ENCODE data around the gene CCDC87.
A peak's percentile ranks its signal among the peaks of the same experiment; 100 is the strongest.
"Not testable (repeated sequence)": the region's sequence is repeated elsewhere in the genome, so short reads cannot be mapped to it uniquely, and the experiment has no call there.

Gene CCDC87, protein sequence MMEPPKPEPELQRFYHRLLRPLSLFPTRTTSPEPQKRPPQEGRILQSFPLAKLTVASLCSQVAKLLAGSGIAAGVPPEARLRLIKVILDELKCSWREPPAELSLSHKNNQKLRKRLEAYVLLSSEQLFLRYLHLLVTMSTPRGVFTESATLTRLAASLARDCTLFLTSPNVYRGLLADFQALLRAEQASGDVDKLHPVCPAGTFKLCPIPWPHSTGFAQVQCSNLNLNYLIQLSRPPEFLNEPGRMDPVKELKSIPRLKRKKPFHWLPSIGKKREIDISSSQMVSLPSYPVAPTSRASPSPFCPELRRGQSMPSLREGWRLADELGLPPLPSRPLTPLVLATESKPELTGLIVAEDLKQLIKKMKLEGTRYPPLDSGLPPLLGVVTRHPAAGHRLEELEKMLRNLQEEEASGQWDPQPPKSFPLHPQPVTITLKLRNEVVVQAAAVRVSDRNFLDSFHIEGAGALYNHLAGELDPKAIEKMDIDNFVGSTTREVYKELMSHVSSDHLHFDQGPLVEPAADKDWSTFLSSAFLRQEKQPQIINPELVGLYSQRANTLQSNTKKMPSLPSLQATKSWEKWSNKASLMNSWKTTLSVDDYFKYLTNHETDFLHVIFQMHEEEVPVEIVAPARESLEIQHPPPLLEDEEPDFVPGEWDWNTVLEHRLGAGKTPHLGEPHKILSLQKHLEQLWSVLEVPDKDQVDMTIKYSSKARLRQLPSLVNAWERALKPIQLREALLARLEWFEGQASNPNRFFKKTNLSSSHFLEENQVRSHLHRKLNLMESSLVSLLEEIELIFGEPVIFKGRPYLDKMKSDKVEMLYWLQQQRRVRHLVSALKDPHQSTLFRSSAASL
- total RNA-seq, result 0 to 0.60 (median 0.10) reads per million in 18 experiments

GRCh38 chr11:66592457-66593302, at the start of gene CCDC87, which contains the start of gene CCS:
Gene CCDC87 (minus strand): TSS chr11:66593063. CDS start chr11:66593015, 48 bp downstream.
Gene CCS (plus strand): TSS chr11:66593185. CDS start chr11:66593262, 77 bp downstream.
- peak; percentile 97 to 98 for DNase-seq

- DNase-seq, result no peak
Measured at GRCh38 chr11:66641834-66642233, 49.0 kb upstream of the CCDC87 start.

DNA sequence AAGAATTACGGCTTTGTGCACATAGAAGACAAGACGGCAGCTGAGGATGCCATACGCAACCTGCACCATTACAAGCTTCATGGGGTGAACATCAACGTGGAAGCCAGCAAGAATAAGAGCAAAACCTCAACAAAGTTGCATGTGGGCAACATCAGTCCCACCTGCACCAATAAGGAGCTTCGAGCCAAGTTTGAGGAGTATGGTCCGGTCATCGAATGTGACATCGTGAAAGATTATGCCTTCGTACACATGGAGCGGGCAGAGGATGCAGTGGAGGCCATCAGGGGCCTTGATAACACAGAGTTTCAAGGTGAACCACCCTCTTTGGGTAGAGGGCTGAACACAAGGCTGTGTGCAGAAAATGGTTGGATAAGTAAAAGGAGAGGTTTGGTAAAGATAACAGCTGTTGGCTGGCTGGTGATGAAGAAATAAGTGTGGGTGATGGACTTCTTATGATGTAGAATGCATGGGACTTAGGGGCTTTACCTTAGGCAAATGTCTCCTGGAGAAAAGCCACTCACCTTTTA, 47.0 kb upstream of the CCDC87 start:
- DNase-seq, result not testable (repeated sequence)

DNA sequence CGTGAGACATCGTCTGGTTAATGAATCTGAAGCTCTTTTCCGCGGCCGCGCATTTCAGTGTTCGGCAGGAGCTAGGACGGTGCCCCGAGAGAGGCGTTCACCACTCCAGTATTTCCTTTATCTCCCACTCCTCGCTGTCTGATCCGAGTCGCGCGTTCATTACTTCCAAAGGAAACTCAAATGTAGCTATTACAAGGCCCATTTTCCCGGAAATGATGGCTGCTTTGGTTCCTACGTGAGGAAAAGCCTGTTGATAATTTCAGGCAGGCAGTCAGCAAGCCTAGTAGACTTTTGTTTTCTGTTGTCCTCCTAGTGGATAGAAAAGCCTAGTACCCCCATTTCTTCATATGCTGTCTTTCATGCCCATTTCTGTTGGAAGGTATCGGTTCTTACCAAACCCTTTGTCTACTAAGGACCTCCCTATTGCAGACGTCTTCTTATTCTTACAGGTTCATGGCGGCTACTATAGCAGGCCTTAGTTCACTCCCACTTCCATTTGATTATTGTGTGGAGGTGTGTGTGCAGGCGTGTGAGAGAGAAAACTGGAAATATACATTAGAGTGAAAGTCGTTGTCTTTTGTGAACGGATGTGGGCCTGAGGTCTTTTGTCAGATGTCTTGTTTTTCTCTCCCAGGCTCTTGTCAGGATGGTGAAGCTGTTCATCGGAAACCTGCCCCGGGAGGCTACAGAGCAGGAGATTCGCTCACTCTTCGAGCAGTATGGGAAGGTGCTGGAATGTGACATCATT, 46.4 kb upstream of the CCDC87 start:
- peak; percentile 24 to 30 for DNase-seq

DNA sequence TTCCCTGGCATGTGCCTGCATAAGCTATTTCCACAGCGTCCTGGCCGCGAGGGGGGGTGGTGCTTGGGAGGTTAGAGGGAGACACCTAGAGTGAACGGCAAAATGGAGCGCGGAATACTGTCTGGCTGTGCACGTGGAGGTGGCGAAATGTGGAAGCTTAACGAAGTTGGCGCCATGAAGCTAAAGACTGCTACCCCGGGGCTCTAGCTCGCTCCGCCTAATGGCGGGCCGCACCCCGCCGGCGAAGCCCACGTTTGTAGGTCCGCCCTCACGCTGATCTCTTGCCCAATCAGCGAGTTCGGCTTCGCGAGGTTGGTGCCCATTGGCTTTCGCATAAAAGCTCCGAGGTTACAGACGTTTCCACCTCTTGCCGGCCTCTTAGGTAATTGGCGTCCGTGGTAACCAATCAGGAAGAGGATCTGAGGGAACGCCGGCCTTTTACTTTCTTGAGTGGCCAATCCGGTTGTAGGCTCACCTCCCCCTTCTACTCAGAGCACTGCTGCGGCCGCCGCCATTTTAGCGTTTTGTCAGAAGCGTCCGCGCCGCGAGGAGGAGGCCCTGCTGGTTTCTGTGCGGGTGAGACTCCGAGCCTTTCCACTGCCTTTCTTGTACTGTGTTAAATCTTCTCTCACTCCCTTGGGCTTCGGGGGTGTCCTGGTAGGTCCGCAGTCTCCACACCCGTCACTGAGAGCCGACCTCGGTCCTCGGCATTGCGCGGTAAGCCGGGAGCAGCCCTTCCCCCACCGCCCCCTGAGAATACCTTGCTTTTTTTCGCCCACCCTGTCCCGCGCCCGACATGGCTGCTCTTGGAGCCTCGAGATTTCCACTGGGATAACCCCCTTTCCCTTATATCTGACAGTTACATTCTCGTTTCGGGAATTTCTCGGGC, 45.6 kb upstream of the CCDC87 start, which contains the start of gene RBM4:
Gene RBM4, plus strand, starts transcription at position 527 of the 889 bp plus-strand sequence. CDS start 1,009 bp downstream, outside the sequence.
- peak; percentile 100 for DNase-seq

DNA sequence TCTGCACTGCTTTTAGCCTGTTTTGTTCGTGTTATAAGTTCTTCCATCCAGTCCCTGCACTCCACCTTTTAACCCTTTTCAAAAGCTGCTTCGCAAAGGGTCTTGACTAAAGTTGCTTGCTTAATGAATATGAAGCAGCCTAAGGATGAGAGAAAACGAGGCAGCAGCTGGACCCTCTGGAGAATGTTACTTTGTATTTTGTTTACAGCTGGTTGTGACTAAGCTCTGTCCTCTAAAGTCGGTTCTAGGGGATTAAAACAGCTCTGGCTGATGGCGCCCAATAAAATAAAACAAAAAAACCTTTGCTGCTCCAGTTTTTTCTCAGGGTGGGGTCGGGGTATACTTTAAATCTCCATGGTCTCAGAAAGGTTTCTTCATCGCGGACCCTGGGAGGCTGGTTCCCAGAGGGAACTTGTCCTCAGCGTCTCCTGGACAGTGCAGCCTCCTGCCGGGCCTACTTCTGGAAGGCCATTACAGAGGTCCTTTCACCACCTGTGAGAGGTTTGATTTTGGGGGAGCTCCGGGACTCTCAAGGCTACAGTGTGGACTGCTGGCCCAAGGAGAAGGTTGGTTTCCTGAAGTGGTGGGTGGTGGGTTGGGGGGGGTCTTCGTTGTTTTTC, 44.8 kb upstream of the CCDC87 start:
- no peak for DNase-seq

- no peak for DNase-seq
Measured at GRCh38 chr11:66636411-66636810, 43.5 kb upstream of the CCDC87 start.

- no peak for DNase-seq
Measured at GRCh38 chr11:66632952-66633351, 40.1 kb upstream of the CCDC87 start.

- DNase-seq, result no peak
Measured at GRCh38 chr11:66631883-66632282, 39.0 kb upstream of the CCDC87 start.

DNA sequence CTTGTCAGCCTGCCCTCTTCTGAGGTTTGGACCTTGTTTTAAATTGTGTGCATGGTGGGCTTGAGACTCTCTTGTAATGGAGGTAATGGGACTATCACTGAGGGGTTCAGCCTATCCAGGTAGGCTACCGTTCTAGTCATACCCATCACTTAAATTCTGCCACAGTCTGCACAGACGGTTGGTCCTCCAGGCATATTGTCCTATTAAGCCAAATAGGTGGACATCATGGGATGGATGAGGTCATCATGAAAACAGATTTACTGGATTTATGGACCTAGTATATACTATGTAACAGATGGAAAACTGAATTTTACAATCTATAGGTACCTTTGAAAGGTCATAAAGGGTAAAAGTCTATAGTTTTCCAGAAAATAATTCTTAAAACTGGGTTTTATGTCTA, 36.5 kb upstream of the CCDC87 start:
- no peak for DNase-seq

GRCh38 chr11:66628061-66628603, 35.3 kb upstream of the CCDC87 start:
- DNase-seq, result no peak

DNA sequence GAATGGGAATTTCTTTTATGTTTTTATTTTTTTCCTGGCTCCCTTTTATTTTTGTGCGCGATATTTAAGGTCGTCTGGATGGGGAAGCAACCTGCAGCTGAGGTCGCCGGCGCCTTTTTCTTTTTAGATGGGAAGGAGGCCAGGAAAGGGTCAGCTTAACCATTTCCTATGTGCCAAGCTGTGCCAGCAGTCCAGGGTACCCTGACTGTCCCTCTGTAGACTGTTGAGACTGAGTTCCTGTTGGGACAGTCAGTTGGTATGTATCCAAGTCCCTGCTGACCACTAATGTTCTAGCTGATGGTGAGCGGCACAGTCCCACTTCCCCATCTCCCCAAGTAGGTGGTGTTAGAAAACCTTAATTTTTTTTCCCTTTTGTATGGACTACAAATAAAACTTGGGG, 34.1 kb upstream of the CCDC87 start:
- no peak for DNase-seq

GRCh38 chr11:66626382-66626781, 33.5 kb upstream of the CCDC87 start:
- DNase-seq, result no peak

GRCh38 chr11:66625752-66626149, 32.9 kb upstream of the CCDC87 start:
- DNase-seq, result no peak

GRCh38 chr11:66625041-66625751, 32.3 kb upstream of the CCDC87 start:
- no peak for DNase-seq

DNA sequence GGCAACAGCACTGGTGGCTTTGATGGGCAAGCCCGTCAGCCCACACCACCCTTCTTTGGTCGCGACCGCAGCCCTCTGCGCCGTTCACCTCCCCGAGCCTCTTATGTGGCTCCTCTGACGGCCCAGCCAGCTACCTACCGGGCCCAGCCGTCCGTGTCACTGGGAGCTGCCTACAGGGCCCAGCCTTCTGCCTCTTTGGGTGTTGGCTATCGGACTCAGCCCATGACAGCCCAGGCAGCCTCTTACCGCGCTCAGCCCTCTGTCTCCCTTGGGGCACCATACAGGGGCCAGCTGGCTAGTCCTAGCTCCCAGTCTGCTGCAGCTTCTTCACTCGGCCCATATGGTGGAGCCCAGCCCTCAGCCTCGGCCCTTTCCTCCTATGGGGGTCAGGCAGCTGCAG, 31.6 kb upstream of the CCDC87 start:
- no peak for DNase-seq

GRCh38 chr11:66619080-66619554, 26.3 kb upstream of the CCDC87 start:
- DNase-seq, result peak; percentile 66 to 72

GRCh38 chr11:66617155-66617834, 24.4 kb upstream of the CCDC87 start:
- DNase-seq, result peak; percentile 91 to 93
